HG03432 (cell line): ENCODE measurements around the gene NAA38.

Experiments
- ATAC-seq: cut with Tn5 transposase; IDR thresholded peaks from one replicate; pipeline ENCODE4 v1.9.1; 2021; ENCODE audit warnings: mild to moderate bottlenecking, moderate library complexity; ENCODE audit not compliant: unreplicated experiment

Gene NAA38

DNA sequence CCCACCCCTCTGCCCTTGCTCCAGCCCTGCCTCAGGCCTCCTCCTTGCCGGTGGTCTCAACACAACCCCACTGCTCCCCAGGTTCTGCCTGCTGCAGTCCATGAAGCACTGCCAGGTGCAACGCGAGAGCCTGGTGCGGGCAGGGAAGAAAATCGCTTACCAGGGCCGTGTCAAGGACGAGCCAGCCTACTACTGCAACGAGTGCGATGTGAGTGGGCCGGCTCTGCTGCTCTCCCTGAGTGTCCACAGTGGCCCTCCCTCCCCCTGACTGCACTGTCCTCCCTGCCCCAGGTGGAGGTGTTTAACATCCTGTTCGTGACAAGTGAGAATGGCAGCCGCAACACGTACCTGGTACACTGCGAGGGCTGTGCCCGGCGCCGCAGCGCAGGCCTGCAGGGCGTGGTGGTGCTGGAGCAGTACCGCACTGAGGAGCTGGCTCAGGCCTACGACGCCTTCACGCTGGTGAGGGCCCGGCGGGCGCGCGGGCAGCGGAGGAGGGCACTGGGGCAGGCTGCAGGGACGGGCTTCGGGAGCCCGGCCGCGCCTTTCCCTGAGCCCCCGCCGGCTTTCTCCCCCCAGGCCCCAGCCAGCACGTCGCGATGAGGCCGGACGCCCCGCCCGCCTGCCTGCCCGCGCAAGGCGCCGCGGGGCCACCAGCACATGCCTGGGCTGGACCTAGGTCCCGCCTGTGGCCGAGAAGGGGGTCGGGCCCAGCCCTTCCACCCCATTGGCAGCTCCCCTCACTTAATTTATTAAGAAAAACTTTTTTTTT, 4.3 kb downstream of the NAA38 start:
- no peak for ATAC-seq

DNA sequence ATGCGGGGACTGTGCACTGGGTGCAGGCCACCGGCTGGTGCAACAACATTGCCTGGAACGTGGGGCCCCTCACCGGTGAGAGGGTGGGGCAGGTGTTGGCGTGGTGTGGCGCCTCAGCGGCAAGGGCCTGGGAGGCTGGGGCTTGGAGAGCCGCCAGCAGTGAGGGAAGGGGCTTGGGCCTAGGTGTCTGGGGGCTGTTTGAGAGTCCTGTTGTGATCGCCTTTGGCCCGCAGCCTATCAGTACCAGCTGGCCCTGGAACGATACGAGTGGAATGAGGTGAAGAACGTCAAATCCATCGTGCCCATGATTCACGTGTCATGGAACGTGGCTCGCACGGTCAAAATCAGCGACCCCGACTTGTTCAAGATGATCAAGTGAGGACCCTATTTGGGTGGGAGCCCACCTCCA, 5.1 kb downstream of the NAA38 start:
- ATAC-seq: no peak

- ATAC-seq: peak; percentile 62
Measured at GRCh38 chr17:7851438-7852261, 5.7 kb downstream of the NAA38 start.

- ATAC-seq: peak; percentile 12
Measured at GRCh38 chr17:7850701-7851437, 6.5 kb downstream of the NAA38 start.

DNA sequence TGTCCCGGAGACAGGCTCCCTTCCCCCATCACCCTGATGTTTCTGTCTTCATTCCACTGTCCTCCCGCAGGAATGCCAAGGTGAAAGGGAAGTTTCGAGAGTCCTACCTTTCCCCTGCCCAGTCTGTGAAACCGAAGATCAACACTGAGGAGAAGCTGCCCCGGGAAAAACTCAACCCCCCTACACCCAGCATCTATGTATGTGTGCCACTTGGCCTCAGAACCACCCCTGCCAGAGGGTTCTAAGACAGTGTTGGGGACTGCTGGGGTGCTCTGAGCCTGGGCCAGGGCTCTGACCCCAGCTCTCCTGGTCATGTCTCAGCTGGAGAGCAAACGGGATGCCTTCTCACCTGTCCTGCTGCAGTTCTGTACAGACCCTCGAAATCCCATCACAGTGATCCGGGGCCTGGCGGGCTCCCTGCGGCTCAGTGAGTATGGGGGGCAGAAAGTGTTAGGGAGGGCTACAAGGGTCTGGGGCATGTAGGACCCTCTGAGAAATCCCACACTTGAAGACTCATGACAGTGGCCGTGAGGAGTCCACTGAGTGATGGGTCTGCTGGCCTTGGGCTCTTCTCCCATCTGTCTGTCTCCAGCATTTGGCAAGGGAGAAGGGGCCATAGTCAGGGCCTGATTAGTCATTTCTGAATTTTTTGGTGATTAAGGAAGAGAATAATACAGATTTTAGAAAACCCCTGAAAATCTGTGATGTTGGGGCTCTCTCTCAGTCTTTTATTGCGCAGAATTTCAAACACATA, 7.4 kb downstream of the NAA38 start:
- no peak for ATAC-seq

- no peak for ATAC-seq
Measured at GRCh38 chr17:7849130-7849750, 8.1 kb downstream of the NAA38 start.

- no peak for ATAC-seq
Measured at GRCh38 chr17:7848739-7849129, 8.6 kb downstream of the NAA38 start.

- ATAC-seq: no peak
Measured at GRCh38 chr17:7848131-7848579, 9.2 kb downstream of the NAA38 start.

DNA sequence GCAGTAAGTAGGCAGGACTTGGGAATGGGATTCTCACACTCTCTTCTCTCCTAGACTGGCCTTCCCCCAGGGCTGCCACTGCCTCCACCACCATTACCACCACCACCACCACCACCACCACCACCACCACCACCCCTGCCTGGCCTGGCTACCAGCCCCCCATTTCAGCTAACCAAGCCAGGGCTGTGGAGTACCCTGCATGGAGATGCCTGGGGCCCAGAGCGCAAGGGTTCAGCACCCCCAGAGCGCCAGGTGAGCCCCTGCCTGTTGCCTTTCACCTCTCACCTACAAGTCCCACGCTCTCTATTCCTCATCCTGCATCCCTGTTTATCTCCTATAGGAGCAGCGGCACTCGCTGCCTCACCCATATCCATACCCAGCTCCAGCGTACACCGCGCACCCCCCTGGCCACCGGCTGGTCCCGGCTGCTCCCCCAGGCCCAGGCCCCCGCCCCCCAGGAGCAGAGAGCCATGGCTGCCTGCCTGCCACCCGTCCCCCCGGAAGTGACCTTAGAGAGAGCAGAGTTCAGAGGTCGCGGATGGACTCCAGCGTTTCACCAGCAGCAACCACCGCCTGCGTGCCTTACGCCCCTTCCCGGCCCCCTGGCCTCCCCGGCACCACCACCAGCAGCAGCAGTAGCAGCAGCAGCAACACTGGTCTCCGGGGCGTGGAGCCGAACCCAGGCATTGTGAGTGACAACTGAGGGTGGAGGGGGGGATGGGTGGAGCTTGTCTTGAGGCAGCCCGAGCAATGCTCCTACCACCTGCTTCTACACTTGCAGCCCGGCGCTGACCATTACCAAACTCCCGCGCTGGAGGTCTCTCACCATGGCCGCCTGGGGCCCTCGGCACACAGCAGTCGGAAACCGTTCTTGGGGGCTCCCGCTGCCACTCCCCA, 10.3 kb downstream of the NAA38 start:
- no peak for ATAC-seq

DNA sequence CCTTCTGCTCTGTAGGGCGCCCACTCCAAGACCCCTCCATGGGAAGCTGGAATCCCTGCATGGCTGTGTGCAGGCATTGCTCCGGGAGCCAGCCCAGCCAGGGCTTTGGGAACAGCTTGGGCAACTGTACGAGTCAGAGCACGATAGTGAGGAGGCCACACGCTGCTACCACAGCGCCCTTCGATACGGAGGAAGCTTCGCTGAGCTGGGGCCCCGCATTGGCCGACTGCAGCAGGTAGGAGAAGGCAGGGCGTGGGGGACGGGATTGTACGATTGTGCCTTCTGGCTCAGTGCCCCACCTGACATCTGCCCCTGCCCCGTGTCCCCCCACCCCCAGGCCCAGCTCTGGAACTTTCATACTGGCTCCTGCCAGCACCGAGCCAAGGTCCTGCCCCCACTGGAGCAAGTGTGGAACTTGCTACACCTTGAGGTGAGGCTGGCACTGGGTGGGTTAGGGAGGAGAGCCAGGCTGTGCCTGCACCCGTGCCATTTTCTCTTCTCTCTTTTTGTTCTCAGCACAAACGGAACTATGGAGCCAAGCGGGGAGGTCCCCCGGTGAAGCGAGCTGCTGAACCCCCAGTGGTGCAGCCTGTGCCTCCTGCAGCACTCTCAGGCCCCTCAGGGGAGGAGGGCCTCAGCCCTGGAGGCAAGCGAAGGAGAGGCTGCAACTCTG, 11.2 kb downstream of the NAA38 start:
- no peak for ATAC-seq

DNA sequence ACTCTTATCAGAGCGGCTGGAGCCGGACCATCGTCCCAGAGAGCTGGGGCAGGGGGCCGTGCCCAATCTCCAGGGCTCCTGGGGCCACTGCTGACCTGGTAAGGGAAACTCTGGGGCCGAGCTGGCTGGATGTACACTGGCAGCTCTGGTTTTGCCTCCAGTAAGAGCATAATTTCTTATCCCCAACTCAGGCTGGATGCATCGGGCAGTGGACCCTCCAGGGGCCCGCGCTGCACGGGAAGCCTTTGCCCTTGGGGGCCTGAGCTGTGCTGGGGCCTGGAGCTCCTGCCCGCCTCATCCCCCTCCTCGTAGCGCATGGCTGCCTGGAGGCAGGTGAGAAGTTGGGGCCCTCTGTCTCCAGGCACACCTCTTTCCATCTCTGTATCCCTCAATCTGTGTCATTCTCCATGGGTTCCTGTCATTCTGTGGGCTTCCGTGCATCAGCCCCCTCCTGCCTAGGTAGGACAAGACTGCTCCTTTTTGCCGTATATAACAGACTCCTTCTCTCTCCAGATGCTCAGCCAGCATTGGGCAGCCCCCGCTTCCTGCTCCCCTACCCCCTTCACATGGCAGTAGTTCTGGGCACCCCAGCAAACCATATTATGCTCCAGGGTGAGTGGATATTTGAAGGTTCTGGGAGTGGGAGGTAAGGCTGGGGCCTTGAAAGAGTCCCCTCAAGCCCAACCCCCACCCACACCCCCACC, 11.8 kb downstream of the NAA38 start:
- ATAC-seq: no peak

- ATAC-seq: peak; percentile 39
Measured at GRCh38 chr17:7844292-7845154, 12.8 kb downstream of the NAA38 start.

DNA sequence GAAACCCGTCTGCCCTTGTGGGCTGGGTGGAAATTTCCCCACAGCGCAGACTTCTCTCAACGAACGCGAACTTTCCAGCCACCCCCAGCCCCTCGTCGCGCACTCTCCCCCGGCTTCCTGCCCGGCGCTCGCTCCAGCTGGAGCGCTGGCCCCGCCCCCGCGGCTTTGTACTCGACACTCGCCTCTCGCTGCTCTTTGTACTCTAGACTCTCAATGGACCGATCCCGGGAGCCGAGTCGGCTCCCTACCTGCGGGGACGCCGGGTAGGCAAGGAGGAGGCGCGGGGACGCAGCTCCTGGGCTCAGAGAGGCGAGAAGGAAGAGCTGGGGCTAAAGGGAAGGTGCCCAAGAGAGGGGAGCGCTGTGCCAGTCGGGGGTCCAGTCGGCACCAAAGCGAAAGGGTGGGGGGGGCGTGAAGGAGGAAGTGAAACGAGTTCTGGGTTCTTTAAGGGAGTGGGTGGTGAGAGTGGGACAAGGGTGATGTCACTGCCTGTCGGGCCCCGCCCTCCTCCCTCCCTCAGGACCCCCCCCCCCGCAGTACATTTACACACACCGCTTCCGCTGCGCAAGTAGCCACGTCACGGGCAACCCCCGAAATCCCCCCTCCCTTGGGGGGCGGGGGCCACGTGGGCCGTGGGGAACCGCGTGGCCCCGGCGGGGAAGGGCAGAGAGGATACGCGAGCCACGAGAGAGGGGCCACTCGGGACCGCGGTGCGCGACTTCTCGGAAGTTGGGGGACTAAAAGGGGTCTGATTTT, 13.6 kb downstream of the NAA38 start:
- peak; percentile 30 for ATAC-seq

DNA sequence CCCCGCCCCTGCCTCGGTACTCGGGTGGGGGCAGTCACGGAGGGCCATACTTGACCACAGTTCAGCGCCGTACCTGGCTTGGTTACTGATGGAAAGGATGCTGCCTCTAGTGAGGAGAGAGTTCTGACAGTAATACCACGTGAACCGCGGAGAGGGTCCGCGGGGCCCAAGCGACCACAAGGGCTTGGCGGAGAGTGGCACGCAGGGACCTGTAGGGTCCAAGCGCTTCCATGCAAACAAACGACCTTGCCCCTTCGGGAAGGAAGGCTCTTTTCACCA, 14.2 kb downstream of the NAA38 start:
- no peak for ATAC-seq

- ATAC-seq: peak; percentile 31
Measured at GRCh38 chr17:7842380-7843256, 14.7 kb downstream of the NAA38 start.

GRCh38 chr17:7841915-7842379, 15.4 kb downstream of the NAA38 start:
- ATAC-seq: peak; percentile 28
